ENCODE measurements around the gene ABL2. TPM values are rescaled to one million over a fixed set of nuclear protein-coding genes. Genes with fewer than 3 reads are reported as not detected.

Gene ABL2
- total and polyA plus RNA-seq, 8 donors: 10.5 to 33.4 (median 11.6) TPM

GRCh38 chr1:179103999-179104398 is 125.5 kb downstream of the ABL2 start:
- H3K36me3 ChIP-seq: peaks cover 0 to 46% of the 10 kb centered on the region in 2 donors
- no peaks in the 10 kb centered on the region for H3K4me1 ChIP-seq
- ATAC-seq (no peak), DNase-seq (no peak)
- no peaks in the 10 kb centered on the region for H3K27me3 ChIP-seq
- no peaks in the 10 kb centered on the region for H3K9me3 ChIP-seq
- H3K4me3 ChIP-seq: no peak overlapping the region
- no peak overlapping the region for H3K27ac ChIP-seq
- TF ChIP-seq, protein P1, sequence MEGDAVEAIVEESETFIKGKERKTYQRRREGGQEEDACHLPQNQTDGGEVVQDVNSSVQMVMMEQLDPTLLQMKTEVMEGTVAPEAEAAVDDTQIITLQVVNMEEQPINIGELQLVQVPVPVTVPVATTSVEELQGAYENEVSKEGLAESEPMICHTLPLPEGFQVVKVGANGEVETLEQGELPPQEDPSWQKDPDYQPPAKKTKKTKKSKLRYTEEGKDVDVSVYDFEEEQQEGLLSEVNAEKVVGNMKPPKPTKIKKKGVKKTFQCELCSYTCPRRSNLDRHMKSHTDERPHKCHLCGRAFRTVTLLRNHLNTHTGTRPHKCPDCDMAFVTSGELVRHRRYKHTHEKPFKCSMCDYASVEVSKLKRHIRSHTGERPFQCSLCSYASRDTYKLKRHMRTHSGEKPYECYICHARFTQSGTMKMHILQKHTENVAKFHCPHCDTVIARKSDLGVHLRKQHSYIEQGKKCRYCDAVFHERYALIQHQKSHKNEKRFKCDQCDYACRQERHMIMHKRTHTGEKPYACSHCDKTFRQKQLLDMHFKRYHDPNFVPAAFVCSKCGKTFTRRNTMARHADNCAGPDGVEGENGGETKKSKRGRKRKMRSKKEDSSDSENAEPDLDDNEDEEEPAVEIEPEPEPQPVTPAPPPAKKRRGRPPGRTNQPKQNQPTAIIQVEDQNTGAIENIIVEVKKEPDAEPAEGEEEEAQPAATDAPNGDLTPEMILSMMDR (IDR thresholded peaks at IDR 0.05): no peak
- intact Hi-C loops (cut with DNase I): no loop called here

DNA sequence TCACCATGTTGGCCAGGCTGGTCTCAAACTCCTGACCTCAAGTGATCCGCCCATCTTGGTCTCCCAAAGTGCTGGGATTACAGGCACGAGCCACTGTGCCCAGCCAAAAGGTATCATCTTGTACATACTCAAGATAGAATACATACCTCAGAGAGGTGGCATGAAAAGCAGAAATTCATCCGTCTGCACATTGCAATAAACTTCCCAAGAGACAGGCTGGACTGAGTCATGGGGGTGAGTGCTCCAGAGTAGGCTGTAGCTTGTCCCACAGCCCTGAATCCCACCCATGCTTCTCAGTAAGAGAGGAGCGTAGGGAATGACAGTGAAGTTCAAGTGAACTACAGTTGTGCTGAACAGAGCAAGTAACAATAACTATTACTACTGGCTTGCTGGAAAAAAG is 127.9 kb downstream of the ABL2 start:
- Histone ChIP-seq H3K4me1 (no peaks in the 10 kb centered on the region), H3K4me3 (no peak overlapping the region), H3K27me3 (no peaks in the 10 kb centered on the region), H3K9me3 (no peaks in the 10 kb centered on the region), H3K36me3 (peaks cover 0 to 44% of the 10 kb centered on the region in 2 donors), H3K27ac (no peak overlapping the region)
- TF ChIP-seq, protein P1 (IDR thresholded peaks at IDR 0.05): no peak
- no peak for ATAC-seq
- DNase-seq: no peak
- intact Hi-C loops (cut with DNase I): no loop called here

DNA sequence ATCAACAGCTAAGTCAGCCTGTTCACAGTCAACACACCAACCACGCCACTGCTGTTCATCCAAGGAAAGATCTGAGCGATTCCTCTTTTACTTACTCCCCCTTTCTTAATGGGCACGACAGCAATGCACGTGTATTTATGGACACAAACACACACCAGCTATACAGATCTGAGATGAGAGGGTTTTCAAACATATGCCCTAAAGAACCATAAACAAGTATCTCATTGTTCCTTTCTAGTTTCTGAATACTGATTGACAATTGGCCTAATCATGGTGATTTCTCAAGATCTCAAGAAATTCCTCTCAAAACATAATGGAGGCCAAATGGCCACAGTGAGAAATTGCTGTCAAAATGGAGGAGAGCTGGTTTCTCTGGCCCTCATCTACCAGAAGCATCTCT is 129.6 kb downstream of the ABL2 start:
- H3K27ac ChIP-seq: no peak overlapping the region
- no peak overlapping the region for H3K4me3 ChIP-seq
- intact Hi-C loops (cut with DNase I): no loop called here
- peaks cover 0 to 57% of the 10 kb centered on the region in 2 donors for H3K36me3 ChIP-seq
- no peaks in the 10 kb centered on the region for H3K27me3 ChIP-seq
- no peaks in the 10 kb centered on the region for H3K4me1 ChIP-seq
- DNase-seq (no peak), ATAC-seq (no peak)
- no peaks in the 10 kb centered on the region for H3K9me3 ChIP-seq
- TF ChIP-seq, protein P1 (IDR thresholded peaks at IDR 0.05): no peak

- no peak for ATAC-seq
- H3K4me1 ChIP-seq: peaks cover 0 to 6% of the 10 kb centered on the region in 2 donors
- no peaks in the 10 kb centered on the region for H3K9me3 ChIP-seq
- no peaks in the 10 kb centered on the region for H3K27me3 ChIP-seq
- DNase-seq: no peak
- TF ChIP-seq, protein P1 (IDR thresholded peaks at IDR 0.05): no peak
- no peak overlapping the region for H3K27ac ChIP-seq
- peaks cover 0 to 85% of the 10 kb centered on the region in 2 donors for H3K36me3 ChIP-seq
- intact Hi-C loops (cut with DNase I): no loop called here
- H3K4me3 ChIP-seq: no peak overlapping the region
Observed at GRCh38 chr1:179095924-179096323, 133.6 kb downstream of the ABL2 start.

GRCh38 chr1:179095377-179095776 is 134.1 kb downstream of the ABL2 start:
- TF ChIP-seq, protein P1 (IDR thresholded peaks at IDR 0.05): no peak
- Histone ChIP-seq H3K9me3 (no peaks in the 10 kb centered on the region), H3K4me1 (peaks cover 0 to 6% of the 10 kb centered on the region in 2 donors), H3K27ac (no peak overlapping the region), H3K36me3 (peaks cover 0 to 85% of the 10 kb centered on the region in 2 donors), H3K4me3 (no peak overlapping the region), H3K27me3 (no peaks in the 10 kb centered on the region)
- intact Hi-C loops (cut with DNase I): no loop called here
- ATAC-seq (no peak), DNase-seq (no peak)

All from left lung (tissue), 10 donors.